Activated T-cell treated with anti-CD3 and anti-CD28 coated beads, Interleukin-2, amount 50 U/mL, for 72 hours (primary cell): Measurements from ENCODE around the gene LINGO3. TPM values are rescaled to one million over a fixed set of nuclear protein-coding genes. Genes with fewer than 3 reads are reported as not detected.

Experiments
- ATAC-seq, 2 donors: fragments of 150-1000 bp; cut with Tn5 transposase; replicated peaks in 1 of 2; 2 replicates each; pipeline ENCODE4 v1.10.0; 2021; ENCODE audit warnings: moderate library complexity in 2 of 2, mild to moderate bottlenecking in 1 of 2
- DNase-seq, 2 donors: peaks; one replicate each; pipeline ENCODE4 v3.0.0; 2021 to 2022; ENCODE audit warnings: mixed read lengths in 1 of 2
- H3K27ac Mint-ChIP-seq: one replicate; pipeline ENCODE4 v1.8.0; 2022; ENCODE audit warnings: mild to moderate bottlenecking, moderate library complexity, mixed read lengths
- H3K27me3 Mint-ChIP-seq: one replicate; pipeline ENCODE4 v1.8.0; 2022; ENCODE audit warnings: low read depth, mixed read lengths
- H3K36me3 Mint-ChIP-seq, 2 donors: one replicate each; pipeline ENCODE4 v1.8.0; 2022; ENCODE audit warnings: mixed read lengths in 2 of 2, mild to moderate bottlenecking in 1 of 2; ENCODE audit not compliant: insufficient read depth in 2 of 2
- H3K4me1 Mint-ChIP-seq: one replicate; pipeline ENCODE4 v1.8.0; 2022; ENCODE audit warnings: low read depth, mixed read lengths
- H3K4me3 Mint-ChIP-seq, 2 donors: one replicate each; pipeline ENCODE4 v1.8.0; 2022; ENCODE audit warnings: mild to moderate bottlenecking in 2 of 2, mixed read lengths in 2 of 2, moderate library complexity in 2 of 2
- H3K9me3 Mint-ChIP-seq, 2 donors: one replicate each; pipeline ENCODE4 v1.8.0; 2022; ENCODE audit warnings: mixed read lengths in 2 of 2
- total RNA-seq, 2 donors: library from RNA; stranded (reverse); gene quantifications; one replicate each; pipeline ENCODE4 v1.2.3, GENCODE V29; 2022

Gene LINGO3
- total RNA-seq, 2 donors from 2014 or later = not detected

DNA sequence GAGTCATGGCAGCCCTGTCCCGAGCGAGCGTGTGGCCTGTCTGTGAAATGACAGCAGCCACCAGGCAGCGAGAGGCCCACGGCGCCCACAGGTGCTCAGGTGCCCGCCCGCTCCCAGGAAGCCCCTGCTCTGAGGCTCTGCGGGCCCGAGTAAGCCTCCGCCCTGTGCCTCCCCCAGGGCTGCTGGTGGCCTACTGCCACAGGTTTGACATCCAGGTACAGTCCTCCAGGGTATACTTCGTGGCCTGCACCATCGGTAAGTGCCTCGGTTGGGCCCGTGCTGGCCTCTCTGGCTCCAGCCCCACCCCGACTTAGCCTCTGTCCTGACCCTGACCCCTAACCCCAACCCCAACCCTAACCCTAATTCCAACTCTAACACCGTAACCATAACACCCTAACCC, 37.1 kb upstream of the LINGO3 start:
- Mint-ChIP-seq H3K27me3 (no peaks in the 10 kb centered on the region), H3K4me1 (no peaks in the 10 kb centered on the region), H3K36me3 (peaks cover 0 to 1% of the 10 kb centered on the region in 2 donors), H3K4me3 (no peak overlapping the region), H3K27ac (no peak overlapping the region), H3K9me3 (no peaks in the 10 kb centered on the region)
- DNase-seq (no peak), ATAC-seq (no peak)

GRCh38 chr19:2344381-2344870, 36.5 kb upstream of the LINGO3 start:
- no peak for DNase-seq
- Mint-ChIP-seq H3K4me1 (no peaks in the 10 kb centered on the region), H3K36me3 (peaks cover 0 to 1% of the 10 kb centered on the region in 2 donors), H3K27ac (no peak overlapping the region), H3K27me3 (no peaks in the 10 kb centered on the region), H3K9me3 (no peaks in the 10 kb centered on the region), H3K4me3 (no peak overlapping the region)
- ATAC-seq = no peak

DNA sequence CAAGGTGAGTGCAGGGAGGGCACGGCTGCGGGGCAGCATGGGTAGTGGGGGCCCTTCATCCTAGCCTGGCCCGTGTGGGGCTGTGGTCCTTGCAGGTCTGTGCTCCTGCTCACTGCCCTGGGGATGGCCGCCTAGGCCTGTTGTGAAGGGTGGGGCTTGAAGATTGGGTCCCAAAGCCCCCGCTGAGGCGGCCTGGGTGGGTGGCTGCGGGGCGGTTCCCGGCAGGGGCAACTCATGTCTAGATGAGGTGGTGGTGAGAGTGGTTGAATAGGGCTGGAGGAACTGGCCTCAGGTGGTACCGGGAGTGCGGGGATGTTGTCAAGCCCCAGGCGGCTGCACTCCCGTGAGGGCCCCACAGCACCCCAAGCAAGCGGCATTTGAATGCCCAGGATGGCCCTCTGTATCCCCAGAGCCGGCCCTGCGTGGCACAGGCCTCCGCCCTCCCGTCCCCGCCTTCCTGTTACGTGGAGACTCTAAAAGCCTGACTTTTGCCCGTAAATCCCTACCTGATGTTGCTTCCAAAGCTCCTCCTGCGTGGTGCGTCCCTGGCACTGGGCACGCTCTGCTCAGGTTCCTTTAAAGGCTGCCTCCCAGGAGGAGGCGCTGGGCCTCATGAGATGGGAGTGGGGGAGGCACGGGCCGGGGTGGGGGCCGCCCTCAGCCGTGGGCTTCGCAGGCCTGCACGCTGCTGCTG, 35.5 kb upstream of the LINGO3 start:
- ATAC-seq (no peak), DNase-seq (no peak)
- Mint-ChIP-seq H3K36me3 (peaks cover 0 to 1% of the 10 kb centered on the region in 2 donors), H3K27ac (no peak overlapping the region), H3K4me1 (no peaks in the 10 kb centered on the region), H3K9me3 (no peaks in the 10 kb centered on the region), H3K27me3 (no peaks in the 10 kb centered on the region), H3K4me3 (no peak overlapping the region)

- Mint-ChIP-seq H3K27ac (no peak overlapping the region), H3K4me3 (no peak overlapping the region), H3K9me3 (no peaks in the 10 kb centered on the region), H3K27me3 (no peaks in the 10 kb centered on the region), H3K36me3 (peaks cover 0 to 1% of the 10 kb centered on the region in 2 donors), H3K4me1 (no peaks in the 10 kb centered on the region)
- no peak for ATAC-seq
- no peak for DNase-seq
Observed at GRCh38 chr19:2342656-2343288, 34.8 kb upstream of the LINGO3 start.

GRCh38 chr19:2341982-2342381, 34.0 kb upstream of the LINGO3 start:
- Mint-ChIP-seq H3K9me3 (no peaks in the 10 kb centered on the region), H3K4me1 (no peaks in the 10 kb centered on the region), H3K27me3 (no peaks in the 10 kb centered on the region), H3K27ac (no peak overlapping the region), H3K4me3 (no peak overlapping the region), H3K36me3 (peaks cover 0 to 1% of the 10 kb centered on the region in 2 donors)
- no peak for ATAC-seq
- no peak for DNase-seq

DNA sequence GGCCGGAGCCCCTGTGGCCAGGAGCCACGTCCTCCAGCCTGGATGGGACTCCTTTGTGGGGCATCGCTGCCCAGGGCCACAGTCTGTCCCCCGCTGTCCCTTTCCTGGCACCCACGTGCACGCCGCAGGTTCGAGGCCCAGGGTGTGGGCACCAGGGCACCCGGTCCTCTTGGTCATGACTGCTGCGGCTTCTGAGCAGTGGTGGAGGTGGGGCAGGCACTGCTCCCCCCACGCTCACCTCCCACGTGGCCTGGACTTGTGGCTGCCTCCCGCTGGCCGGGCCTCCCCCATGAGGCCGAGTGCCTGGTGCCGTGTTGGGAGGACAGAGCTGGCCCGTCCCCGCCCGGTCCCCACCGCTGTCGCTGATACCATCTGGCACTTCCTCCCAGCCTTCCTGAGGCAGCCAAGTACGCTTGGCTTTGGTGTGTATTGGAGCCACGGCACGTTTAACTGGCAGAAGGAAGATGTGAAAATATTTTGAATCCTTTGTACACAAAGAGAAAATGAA, 33.3 kb upstream of the LINGO3 start:
- H3K4me3 Mint-ChIP-seq = no peak overlapping the region
- no peak overlapping the region for H3K27ac Mint-ChIP-seq
- DNase-seq = no peak
- ATAC-seq = no peak
- H3K9me3 Mint-ChIP-seq = peaks cover 0 to 2% of the 10 kb centered on the region in 2 donors
- H3K4me1 Mint-ChIP-seq = no peaks in the 10 kb centered on the region
- H3K27me3 Mint-ChIP-seq = no peaks in the 10 kb centered on the region
- peaks cover 1 to 2% of the 10 kb centered on the region in 2 donors for H3K36me3 Mint-ChIP-seq

DNA sequence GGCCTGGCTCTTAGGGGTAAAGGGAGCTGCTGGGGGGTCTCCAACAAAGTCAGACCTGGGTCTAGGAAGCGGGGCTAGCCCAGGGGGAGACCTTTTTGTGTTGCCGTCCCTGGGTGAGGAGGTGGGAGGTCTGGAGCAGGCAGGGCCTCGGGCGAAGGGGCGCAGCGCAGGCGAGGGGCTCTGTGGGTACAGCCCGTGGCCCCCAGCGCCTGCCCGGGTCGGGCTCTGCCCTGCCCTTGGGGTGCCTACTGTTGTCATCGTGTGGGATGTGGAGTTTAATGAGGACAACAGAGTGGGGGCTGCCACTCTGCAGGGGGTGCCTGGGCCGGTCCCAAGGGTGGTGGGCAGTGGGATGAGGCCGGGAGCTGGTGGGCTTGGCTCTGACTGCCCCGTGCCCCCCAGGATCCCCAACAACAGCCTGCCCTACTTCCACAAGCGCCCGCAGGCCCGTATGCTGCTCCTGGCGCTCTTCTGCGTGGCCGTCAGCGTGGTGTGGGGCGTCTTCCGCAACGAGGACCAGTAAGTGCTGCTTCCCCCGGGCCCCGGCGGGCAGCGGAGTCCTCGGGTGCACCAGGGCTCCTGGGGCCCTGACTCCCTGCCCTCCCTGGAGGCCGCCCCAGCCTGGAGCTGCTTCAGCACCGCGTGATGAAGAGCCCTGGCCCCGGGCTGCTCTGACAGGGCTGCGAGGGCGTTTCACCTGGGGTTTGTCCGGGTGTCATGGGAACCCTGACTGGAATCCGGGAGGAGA, 32.7 kb upstream of the LINGO3 start:
- no peak overlapping the region for H3K4me3 Mint-ChIP-seq
- H3K4me1 Mint-ChIP-seq = peaks cover 5% of the 10 kb centered on the region
- DNase-seq (no peak), ATAC-seq (no peak)
- H3K27me3 Mint-ChIP-seq = no peaks in the 10 kb centered on the region
- peaks cover 6 to 8% of the 10 kb centered on the region in 2 donors for H3K9me3 Mint-ChIP-seq
- peaks cover 3 to 8% of the 10 kb centered on the region in 2 donors for H3K36me3 Mint-ChIP-seq
- no peak overlapping the region for H3K27ac Mint-ChIP-seq

GRCh38 chr19:2339644-2340310, 31.8 kb upstream of the LINGO3 start:
- Mint-ChIP-seq H3K4me1 (peaks cover 7% of the 10 kb centered on the region), H3K4me3 (no peak overlapping the region), H3K36me3 (peaks cover 6 to 8% of the 10 kb centered on the region in 2 donors), H3K27me3 (no peaks in the 10 kb centered on the region), H3K9me3 (peaks cover 6 to 9% of the 10 kb centered on the region in 2 donors), H3K27ac (no peak overlapping the region)
- ATAC-seq (no peak), DNase-seq (no peak)

- H3K36me3 Mint-ChIP-seq = peaks cover 6 to 8% of the 10 kb centered on the region in 2 donors
- ATAC-seq (no peak), DNase-seq (no peak)
- H3K27ac Mint-ChIP-seq = no peak overlapping the region
- H3K9me3 Mint-ChIP-seq = peaks cover 6 to 9% of the 10 kb centered on the region in 2 donors
- H3K27me3 Mint-ChIP-seq = no peaks in the 10 kb centered on the region
- no peak overlapping the region for H3K4me3 Mint-ChIP-seq
- H3K4me1 Mint-ChIP-seq = peaks cover 7% of the 10 kb centered on the region
Observed at GRCh38 chr19:2338751-2339643, 31.0 kb upstream of the LINGO3 start.

DNA sequence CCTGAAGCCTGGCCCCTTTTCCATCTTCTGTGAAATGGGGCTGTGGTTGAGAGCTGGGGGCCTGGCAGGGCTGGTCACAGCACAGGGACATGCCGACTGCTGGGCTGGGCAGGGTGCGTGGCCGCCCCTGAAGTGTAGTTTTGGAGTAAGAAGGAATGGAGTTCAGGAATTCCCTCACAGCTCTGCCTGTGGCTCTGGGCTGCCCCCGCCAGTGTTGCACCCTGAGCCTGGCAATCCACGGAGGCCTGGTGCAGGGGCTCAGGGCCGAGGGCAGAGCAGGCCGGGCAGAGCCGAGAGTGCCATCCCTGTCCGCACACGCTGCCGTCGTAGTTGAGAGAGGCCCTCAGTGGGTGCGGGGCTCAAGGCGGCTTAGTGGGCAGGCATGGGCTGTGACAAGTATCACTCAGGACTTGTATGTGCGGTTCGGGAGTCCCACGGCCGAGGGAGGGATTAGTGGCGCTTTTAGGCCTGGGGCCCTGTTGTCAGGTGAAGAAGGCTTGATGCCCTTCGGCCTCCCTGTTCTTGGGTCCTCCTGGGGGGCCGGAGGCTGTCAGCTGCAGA, 30.2 kb upstream of the LINGO3 start:
- peaks cover 6 to 8% of the 10 kb centered on the region in 2 donors for H3K36me3 Mint-ChIP-seq
- H3K4me1 Mint-ChIP-seq = peaks cover 15% of the 10 kb centered on the region
- no peaks in the 10 kb centered on the region for H3K27me3 Mint-ChIP-seq
- no peak for ATAC-seq
- H3K4me3 Mint-ChIP-seq = no peak overlapping the region
- no peak for DNase-seq
- peaks cover 6 to 9% of the 10 kb centered on the region in 2 donors for H3K9me3 Mint-ChIP-seq
- H3K27ac Mint-ChIP-seq = no peak overlapping the region

DNA sequence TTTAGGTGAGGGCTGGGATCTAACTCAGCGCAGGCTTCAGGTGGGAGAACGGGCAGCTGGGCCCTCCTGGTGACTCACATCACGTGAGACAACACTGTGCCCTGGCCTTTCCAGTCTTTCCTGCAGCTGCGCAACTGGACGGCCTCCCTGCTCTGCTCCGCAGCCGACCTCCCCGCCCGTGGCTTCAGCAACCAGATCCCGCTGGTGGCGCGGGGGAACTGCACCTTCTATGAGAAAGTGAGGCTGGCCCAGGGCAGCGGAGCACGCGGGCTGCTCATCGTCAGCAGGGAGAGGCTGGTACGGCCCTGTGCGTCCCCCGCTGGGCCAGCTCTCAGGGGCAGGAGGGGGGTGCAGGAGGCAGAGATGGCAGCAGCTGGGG, 29.4 kb upstream of the LINGO3 start:
- DNase-seq (no peak), ATAC-seq (no peak)
- Mint-ChIP-seq H3K4me3 (no peak overlapping the region), H3K27ac (no peak overlapping the region), H3K36me3 (peaks cover 6 to 8% of the 10 kb centered on the region in 2 donors), H3K27me3 (no peaks in the 10 kb centered on the region), H3K9me3 (peaks cover 6 to 9% of the 10 kb centered on the region in 2 donors), H3K4me1 (peaks cover 20% of the 10 kb centered on the region)
